Activated T-helper 1 cell treated with anti-CD3 and anti-CD28 coated beads, Interleukin-12 subunit alpha, Interleukin-12 subunit beta, Interleukin-2, Interleukin-4 antibody, amounts not matched to agents 30 ng/mL and 10 ng/mL and 1 ng/mL, durations not matched to agents 14 hours and 24 hours and 36 hours (primary cell): ENCODE results near the gene DDIAS. TPM values are rescaled to one million over a fixed set of nuclear protein-coding genes. Genes with fewer than 3 reads are reported as not detected.

Source experiments
- DNase-seq: peaks from one replicate; pipeline ENCODE4 v3.0.0; 2021; ENCODE audit warnings: low spot score
- H3K27ac Mint-ChIP-seq: one replicate; pipeline ENCODE4 v1.8.0; 2021; ENCODE audit warnings: mild to moderate bottlenecking, mixed read lengths
- H3K27me3 Mint-ChIP-seq: one replicate; pipeline ENCODE4 v1.8.0; 2022; ENCODE audit warnings: mild to moderate bottlenecking, moderate library complexity, mixed read lengths; ENCODE audit not compliant: insufficient read depth
- H3K36me3 Mint-ChIP-seq: one replicate; pipeline ENCODE4 v1.8.0; 2021; ENCODE audit warnings: low read depth, mixed read lengths
- H3K4me1 Mint-ChIP-seq: one replicate; pipeline ENCODE4 v1.8.0; 2021; ENCODE audit warnings: low read depth, mixed read lengths
- H3K4me3 Mint-ChIP-seq: one replicate; pipeline ENCODE4 v1.8.0; 2021; ENCODE audit warnings: mild to moderate bottlenecking, moderate library complexity, mixed read lengths
- H3K9me3 Mint-ChIP-seq: one replicate; pipeline ENCODE4 v1.8.0; 2021; ENCODE audit warnings: mixed read lengths
- intact Hi-C: fragments of 100-400 bp; cut with micrococcal nuclease; formaldehyde crosslinking; loops from one replicate; pipeline ENCODE4 v1.15.1; 2024
- total RNA-seq: library from RNA; stranded (reverse); gene quantifications from 2 replicates; pipeline ENCODE4 v1.2.3, GENCODE V29; 2022

DDIAS gene
- total RNA-seq, 1 donor from 2014 or later, result 29.4 TPM

DNA sequence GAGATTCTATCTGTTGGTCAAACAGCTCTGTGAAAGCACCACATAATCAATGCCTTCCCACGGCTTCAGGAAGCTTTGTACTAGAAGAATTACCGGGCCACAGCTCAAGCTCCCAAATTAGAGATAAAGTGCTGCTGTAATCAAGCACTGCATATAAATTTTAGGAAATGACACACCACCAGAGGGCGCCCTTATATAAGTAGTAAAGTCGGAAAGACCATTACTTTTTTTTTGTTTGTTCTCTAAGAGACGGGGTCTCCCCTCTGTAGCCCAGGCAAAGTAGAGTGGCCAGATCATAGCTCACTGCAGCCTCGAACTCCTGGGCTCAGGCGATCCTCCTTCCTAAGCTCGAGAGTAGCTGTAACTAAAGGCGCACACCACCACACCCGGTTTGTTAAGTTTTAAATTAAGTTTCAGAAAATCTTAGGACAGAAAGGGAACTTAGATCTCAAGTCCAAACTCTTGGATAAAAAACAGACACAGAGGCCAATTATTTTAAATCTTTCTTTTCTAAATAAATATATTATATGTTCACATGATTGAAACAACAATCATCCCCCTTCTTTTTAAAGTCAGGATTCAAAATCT, 33.9 kb upstream of the DDIAS start:
- H3K4me1 Mint-ChIP-seq, result peaks cover 14% of the 10 kb centered on the region

DNA sequence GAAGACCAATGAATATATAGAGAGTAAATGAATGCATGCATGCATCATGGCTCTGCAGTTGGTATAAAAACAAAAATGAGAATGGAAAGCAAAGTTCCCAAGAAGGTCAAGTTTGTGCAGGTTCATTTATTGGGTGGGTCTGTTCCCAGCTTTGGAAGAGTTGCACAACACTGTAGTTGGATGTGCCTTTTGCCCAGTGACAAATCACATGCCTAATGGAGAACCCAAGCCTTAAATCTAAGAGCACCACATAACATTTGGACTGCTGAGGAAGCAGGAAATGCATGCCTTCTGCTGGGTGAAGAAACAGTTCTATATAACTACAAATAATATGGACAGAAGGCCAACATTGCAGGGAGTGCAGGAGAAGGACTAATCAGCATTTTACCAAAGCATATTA, 31.9 kb upstream of the DDIAS start:
- H3K9me3 Mint-ChIP-seq, result no peaks in the 10 kb centered on the region
- intact Hi-C loops, result loop anchor here (5.0 kb wide), 1 partner anchor 92 kb away; no protein-coding TSS in a partner anchor
- H3K4me1 Mint-ChIP-seq, result peaks cover 25% of the 10 kb centered on the region
- peaks cover 2% of the 10 kb centered on the region for H3K27me3 Mint-ChIP-seq
- no peak overlapping the region for H3K4me3 Mint-ChIP-seq
- H3K27ac Mint-ChIP-seq, result no peak overlapping the region
- no peaks in the 10 kb centered on the region for H3K36me3 Mint-ChIP-seq
- no peak for DNase-seq

More for the DNA sequence above, 33.9 kb upstream of the DDIAS start:
- Mint-ChIP-seq H3K27ac (no peak overlapping the region), H3K27me3 (peaks cover 6% of the 10 kb centered on the region), H3K4me3 (no peak overlapping the region), H3K36me3 (no peaks in the 10 kb centered on the region), H3K9me3 (no peaks in the 10 kb centered on the region)
- DNase-seq, result peak; percentile 54
- intact Hi-C loops, result loop anchor here (1.0 to 5.0 kb wide), 6 partner anchors 34 to 949 kb away; partner anchors contain the start of gene DDIAS

DNA sequence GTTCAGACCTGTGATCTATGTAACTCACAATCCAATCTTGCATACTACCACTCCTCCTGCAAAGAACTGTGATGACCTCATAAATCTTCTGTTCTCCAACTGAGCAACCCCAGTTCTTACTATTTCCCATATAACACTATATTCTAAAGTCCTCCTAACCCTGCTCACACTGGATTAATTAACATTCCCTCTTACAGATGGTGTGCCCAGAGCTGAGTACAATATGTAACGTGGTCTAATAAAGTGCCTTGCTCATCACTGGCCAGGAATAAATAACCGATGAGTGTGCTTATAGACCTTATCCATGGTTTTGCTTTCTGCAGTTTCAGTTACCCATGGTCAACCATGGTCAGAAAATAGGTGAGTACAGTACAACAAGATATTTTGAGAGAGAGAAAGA, 29.9 kb upstream of the DDIAS start:
- Mint-ChIP-seq H3K27ac (no peak overlapping the region), H3K9me3 (peaks cover 3% of the 10 kb centered on the region), H3K27me3 (peaks cover 2% of the 10 kb centered on the region), H3K36me3 (no peaks in the 10 kb centered on the region), H3K4me3 (no peak overlapping the region), H3K4me1 (peaks cover 31% of the 10 kb centered on the region)
- no peak for DNase-seq
- intact Hi-C loops, result no loop called here

DNA sequence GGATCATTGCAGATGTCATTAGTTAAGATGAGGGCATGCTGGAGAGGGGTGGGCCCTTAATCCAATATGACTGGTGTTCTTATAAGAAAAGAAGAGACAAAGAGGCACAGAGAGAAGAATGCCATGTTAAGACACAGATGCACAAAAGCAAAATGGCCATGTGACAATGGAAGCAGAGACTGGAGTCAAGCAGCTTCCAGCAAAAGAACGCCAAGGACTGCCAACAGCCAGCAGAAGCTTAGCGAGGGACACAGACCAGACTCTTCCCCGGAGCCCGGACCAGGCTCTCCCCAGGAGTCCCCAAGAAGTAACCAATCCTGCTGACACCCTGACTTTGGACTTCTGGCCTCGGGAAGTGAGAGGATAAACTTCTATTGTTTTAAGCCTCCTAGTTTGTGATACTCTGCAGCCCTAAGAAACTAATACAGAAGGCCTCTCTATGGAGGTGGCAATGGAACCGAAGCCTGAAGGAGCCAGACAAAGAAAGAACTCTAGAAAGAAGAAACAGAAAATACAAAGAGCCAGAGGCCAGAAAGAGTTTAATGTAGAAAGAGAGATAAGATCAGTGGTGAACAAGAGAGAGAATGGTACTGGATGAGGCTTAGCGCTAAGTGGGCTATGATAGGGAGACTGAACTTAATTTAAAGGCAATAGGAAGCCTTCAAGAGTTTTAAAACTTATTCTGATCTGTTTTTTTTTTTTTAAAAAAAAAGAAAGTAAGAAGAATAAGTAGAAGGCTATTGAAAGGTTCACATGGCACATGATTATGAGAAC, 29.0 kb upstream of the DDIAS start:
- Mint-ChIP-seq H3K4me1 (peaks cover 26% of the 10 kb centered on the region), H3K4me3 (no peak overlapping the region), H3K36me3 (no peaks in the 10 kb centered on the region), H3K9me3 (peaks cover 7% of the 10 kb centered on the region), H3K27me3 (no peaks in the 10 kb centered on the region), H3K27ac (peak overlapping the region; percentile 10)
- intact Hi-C loops, result no loop called here
- DNase-seq, result no peak

DNA sequence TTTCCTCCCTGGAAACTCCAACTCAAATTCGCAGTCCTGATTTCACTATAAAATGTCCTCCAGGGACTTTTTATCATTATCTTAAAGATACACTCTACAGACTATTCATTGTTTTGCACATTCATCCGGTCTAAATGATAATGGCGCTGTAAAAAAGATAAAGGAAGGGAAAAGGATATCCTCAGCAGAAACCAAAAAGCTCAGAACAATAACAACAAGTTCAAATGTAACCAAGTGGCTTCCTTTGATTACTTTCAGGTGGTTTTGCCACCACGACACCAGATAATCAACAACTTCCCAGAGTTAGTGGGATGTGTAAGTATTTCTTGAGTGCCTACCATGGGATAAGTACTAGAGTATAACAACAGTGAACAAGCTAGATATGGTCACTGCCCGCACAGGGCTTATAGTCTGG, 27.6 kb upstream of the DDIAS start:
- intact Hi-C loops, result loop anchor here (1.0 kb wide), 1 partner anchor 26 kb away; the partner anchor contains the start of gene PRCP

DNA sequence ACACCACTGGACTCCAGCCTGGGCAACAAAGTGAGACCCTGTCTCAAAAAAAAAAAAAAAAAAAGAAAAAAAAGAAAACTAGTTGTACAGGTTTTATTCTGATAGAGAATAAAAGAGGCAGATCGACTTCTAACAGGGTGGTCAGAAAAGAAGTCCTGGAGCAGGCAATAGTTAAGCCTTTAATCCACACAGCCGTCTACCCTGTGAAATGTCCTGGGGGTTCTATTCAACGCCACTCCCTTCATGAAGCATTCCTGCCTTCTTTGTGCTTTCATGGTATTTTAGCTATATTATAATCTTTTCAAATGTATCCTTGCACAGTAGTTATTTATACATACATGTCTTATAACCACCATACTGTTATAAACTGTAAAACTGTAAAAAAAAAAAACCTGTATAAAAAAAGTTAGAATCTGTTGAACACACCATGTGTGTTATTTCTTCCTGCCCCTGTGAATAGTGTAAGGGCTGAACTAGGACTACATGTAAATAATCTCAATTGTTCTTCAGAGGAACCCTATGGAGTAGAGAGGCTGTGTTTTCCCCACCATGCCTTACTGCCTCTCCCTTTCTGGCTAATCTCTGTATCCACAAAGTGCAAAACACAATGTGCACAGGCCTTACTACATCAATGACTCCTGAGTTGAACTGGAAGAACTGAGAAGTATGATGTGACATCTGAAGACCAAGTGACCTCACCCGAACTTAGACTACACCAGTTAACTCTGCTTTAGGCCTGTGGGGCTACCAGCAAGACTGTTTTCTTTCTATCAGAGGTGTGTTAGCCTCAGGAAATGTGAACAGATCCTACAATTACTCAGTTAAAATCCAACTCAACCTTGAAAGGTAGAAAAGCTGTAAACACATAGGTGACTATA, 26.7 kb upstream of the DDIAS start:
- intact Hi-C loops, result loop anchor here (1.0 kb wide), 1 partner anchor 25 kb away; the partner anchor contains the start of gene PRCP
- H3K36me3 Mint-ChIP-seq, result peaks cover 3% of the 10 kb centered on the region
- H3K4me1 Mint-ChIP-seq, result peaks cover 24% of the 10 kb centered on the region
- H3K27ac Mint-ChIP-seq, result peak overlapping the region; percentile 29
- DNase-seq, result no peak
- peaks cover 16% of the 10 kb centered on the region for H3K9me3 Mint-ChIP-seq
- H3K27me3 Mint-ChIP-seq, result no peaks in the 10 kb centered on the region
- H3K4me3 Mint-ChIP-seq, result no peak overlapping the region

More for the DNA sequence above, 27.6 kb upstream of the DDIAS start:
- no peaks in the 10 kb centered on the region for H3K27me3 Mint-ChIP-seq
- H3K27ac Mint-ChIP-seq, result peak overlapping the region; percentile 0
- H3K4me3 Mint-ChIP-seq, result no peak overlapping the region
- DNase-seq, result no peak
- H3K9me3 Mint-ChIP-seq, result peaks cover 12% of the 10 kb centered on the region
- no peaks in the 10 kb centered on the region for H3K36me3 Mint-ChIP-seq
- peaks cover 24% of the 10 kb centered on the region for H3K4me1 Mint-ChIP-seq

DNA sequence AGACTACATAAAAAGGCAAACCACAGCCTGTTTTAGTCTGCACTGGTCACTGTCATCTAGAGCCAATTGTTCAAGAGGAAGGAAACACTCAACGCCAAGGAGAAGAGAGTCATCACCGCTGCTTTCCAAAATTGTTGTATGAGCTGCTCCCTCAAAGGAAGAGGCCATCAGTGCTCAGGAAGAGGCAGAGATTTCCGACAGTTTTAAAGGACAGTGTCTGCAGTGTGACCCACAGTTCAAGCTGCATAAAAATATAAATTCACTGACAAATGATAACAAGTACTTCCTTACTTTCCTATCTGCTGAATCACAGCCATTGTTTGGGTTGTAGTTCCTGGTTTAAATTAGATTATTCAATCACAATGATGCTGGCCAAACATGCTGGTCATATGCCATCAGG, 17.7 kb upstream of the DDIAS start:
- intact Hi-C loops, result no loop called here
- peaks cover 4% of the 10 kb centered on the region for H3K9me3 Mint-ChIP-seq
- no peaks in the 10 kb centered on the region for H3K27me3 Mint-ChIP-seq
- H3K36me3 Mint-ChIP-seq, result peaks cover 5% of the 10 kb centered on the region
- DNase-seq, result no peak
- no peak overlapping the region for H3K4me3 Mint-ChIP-seq
- no peak overlapping the region for H3K27ac Mint-ChIP-seq
- H3K4me1 Mint-ChIP-seq, result peaks cover 5% of the 10 kb centered on the region

DNA sequence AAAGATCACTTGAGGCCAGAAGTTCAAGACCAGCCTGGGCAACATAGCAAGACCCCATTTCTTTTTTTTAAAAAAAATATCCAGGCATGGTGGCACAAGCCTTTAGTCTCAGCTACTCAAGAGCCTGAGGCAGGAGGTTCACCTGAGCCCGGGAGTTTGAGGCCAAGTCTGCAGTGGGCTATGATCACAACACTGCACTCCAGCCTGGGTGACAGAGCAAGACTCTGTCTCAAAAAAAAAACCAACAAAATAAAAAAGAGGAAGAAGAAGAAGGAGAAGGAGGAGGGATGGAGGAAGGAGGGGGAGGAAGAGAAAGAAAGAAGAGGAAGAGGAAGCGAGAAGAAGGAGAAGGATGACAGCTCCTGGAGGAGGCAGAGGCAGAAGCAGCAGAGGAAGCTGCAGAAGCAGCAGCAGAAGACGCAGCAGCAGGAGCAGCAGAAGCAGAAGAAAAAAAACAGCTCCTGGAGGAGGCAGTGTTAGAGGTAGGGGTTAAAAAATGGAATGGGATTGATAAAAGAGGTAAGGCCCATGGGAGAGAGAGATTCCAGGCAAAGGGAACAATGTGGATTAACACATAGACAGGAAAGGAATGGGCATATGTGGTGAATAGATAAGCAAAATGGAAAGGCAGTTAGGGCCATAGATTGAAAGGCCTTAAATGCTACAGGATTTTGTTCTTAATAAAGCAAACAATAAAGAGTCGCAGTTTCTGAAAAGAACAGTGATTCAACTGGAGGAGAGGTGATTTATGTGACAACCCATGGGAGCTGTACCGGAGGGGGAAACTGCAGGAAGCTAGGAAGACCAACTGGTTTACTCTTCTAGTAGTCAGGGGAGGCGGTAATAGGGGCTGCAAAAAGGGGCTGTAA, 12.2 kb upstream of the DDIAS start:
- Mint-ChIP-seq H3K4me3 (no peak overlapping the region), H3K9me3 (no peaks in the 10 kb centered on the region), H3K36me3 (peaks cover 2% of the 10 kb centered on the region), H3K27ac (no peak overlapping the region), H3K27me3 (no peaks in the 10 kb centered on the region), H3K4me1 (peaks cover 5% of the 10 kb centered on the region)
- DNase-seq, result no peak
- intact Hi-C loops, result no loop called here

DNA sequence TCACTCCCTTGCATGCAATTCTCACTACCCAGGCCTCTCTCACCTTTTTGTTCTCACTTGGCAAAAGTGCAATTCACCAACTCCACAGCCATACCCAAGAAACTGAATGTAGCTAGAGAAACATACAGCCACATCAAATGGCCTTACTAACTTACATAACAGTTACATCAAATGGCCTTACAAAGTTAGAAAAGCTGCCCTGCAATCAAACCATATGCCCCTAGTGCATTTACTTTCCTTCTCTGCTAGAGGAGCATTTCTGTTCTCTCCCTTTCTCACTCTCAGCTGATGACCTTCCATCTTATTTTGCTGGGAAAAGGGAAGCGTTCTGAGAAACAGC, 11.6 kb upstream of the DDIAS start:
- peaks cover 2% of the 10 kb centered on the region for H3K36me3 Mint-ChIP-seq
- H3K4me3 Mint-ChIP-seq, result no peak overlapping the region
- H3K27me3 Mint-ChIP-seq, result no peaks in the 10 kb centered on the region
- no peak overlapping the region for H3K27ac Mint-ChIP-seq
- H3K4me1 Mint-ChIP-seq, result peaks cover 5% of the 10 kb centered on the region
- H3K9me3 Mint-ChIP-seq, result no peaks in the 10 kb centered on the region
- DNase-seq, result no peak
- intact Hi-C loops, result no loop called here

DNA sequence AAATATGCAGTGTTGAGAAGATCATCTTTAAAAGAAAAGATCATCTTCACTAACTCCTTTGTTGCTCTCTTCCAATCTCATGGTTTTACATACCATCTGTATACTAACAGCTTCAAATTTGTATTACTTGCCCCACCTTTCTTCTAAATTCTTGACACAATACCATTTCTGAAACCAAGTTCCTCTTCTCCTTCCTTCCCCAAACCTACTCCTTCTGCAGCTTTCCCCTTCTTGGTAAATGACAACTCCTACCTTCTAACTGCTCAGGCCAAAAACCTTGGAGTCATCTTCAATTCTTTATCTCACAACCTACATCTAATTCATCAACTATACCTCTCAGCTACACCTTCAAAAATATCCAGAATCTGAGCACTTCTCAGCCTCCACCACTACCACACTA, 10.6 kb upstream of the DDIAS start:
- intact Hi-C loops, result no loop called here
- peaks cover 5% of the 10 kb centered on the region for H3K36me3 Mint-ChIP-seq
- no peaks in the 10 kb centered on the region for H3K9me3 Mint-ChIP-seq
- no peaks in the 10 kb centered on the region for H3K27me3 Mint-ChIP-seq
- DNase-seq, result no peak
- H3K4me1 Mint-ChIP-seq, result peaks cover 13% of the 10 kb centered on the region
- no peak overlapping the region for H3K4me3 Mint-ChIP-seq
- no peak overlapping the region for H3K27ac Mint-ChIP-seq

DNA sequence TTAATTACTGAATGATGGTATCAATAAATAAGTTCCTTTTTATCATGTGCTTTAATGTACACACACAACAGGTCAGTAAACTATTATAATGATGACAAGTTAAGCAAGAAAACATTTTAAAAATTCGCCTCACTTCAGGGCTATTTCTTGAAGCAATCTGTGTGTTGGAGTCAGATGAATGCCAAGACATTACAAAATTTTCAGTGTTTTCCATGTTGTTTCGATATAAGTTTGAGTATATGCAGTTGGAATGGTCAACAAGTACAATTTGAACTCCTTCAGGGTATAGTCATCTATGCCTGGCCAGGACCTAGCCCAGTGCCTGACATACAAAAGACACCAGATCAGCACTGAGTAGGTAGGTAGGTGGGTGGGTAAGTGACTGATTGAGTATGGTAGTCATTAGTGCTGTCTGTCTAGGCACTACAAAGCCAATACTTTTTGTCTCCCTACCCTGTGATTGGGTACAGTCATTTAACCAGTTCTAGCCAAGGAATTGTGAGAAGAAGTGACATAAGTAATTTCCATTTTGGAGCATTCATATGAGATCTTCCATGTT, 8.8 kb upstream of the DDIAS start:
- intact Hi-C loops, result no loop called here
- DNase-seq, result no peak
- peaks cover 6% of the 10 kb centered on the region for H3K36me3 Mint-ChIP-seq
- H3K4me3 Mint-ChIP-seq, result no peak overlapping the region
- H3K9me3 Mint-ChIP-seq, result no peaks in the 10 kb centered on the region
- H3K27ac Mint-ChIP-seq, result no peak overlapping the region
- peaks cover 20% of the 10 kb centered on the region for H3K4me1 Mint-ChIP-seq
- H3K27me3 Mint-ChIP-seq, result no peaks in the 10 kb centered on the region
